22Rv1 (cell line): Measurements from ENCODE around the gene STX10.

Experiments used
- H3K27ac ChIP-seq: fragments of 450-650 bp; 2 replicates; pipeline ENCODE4 v1.5.1; 2017
- CTCF ChIP-seq: fragments of 450-650 bp; IDR thresholded peaks from 2 replicates; pipeline ENCODE4 v1.5.1; 2017; ENCODE audit warnings: mild to moderate bottlenecking
- ZFX ChIP-seq: fragments of 450-650 bp; IDR thresholded peaks from 2 replicates; pipeline ENCODE4 v1.6.1; 2017; ENCODE audit warnings: antibody characterized with exemption, borderline replicate concordance

Gene STX10

GRCh38 chr19:13101590-13102415 is 48.4 kb downstream of the STX10 start:
- peak overlapping the region; percentile 33 for H3K27ac ChIP-seq
- TF ChIP-seq ZFX (no peak), CTCF (no peak)

GRCh38 chr19:13100841-13101589 is 49.2 kb downstream of the STX10 start:
- peak overlapping the region; percentile 33; the same call in 1 of the 2 replicates for H3K27ac ChIP-seq
- TF ChIP-seq ZFX, result no peak
- peak; percentile 15; the same call in 1 of the 2 replicates for TF ChIP-seq CTCF

- H3K27ac ChIP-seq, result peak overlapping the region; percentile 40
- no peak for TF ChIP-seq CTCF
- TF ChIP-seq ZFX, result no peak
These were observed 50.1 kb downstream of the STX10 start for GRCh38 chr19:13100031-13100588.

GRCh38 chr19:13099073-13099999 is 50.8 kb downstream of the STX10 start:
- H3K27ac ChIP-seq, result peak overlapping the region; percentile 40
- TF ChIP-seq ZFX (no peak), CTCF (no peak)

- peak overlapping the region; percentile 20; the same call in 1 of the 2 replicates for H3K27ac ChIP-seq
- TF ChIP-seq CTCF (no peak), ZFX (no peak)
These were observed 51.7 kb downstream of the STX10 start for GRCh38 chr19:13098277-13099072.

- no peak for TF ChIP-seq ZFX
- H3K27ac ChIP-seq, result 0 out of 2 replicates have a peak overlapping the region, but pooled peaks have one; percentile 53
These were observed 52.5 kb downstream of the STX10 start for GRCh38 chr19:13097463-13098258.
